Endothelial cell (in vitro differentiated cells): Measurements from ENCODE around the gene TAL2. TPM values are rescaled to one million over a fixed set of nuclear protein-coding genes. Genes with fewer than 3 reads are reported as not detected.

ENCODE experiments used
- DNase-seq: peaks from one replicate; pipeline ENCODE4 v3.0.0; 2021; ENCODE audit warnings: low spot score
- H3K27ac Mint-ChIP-seq: one replicate; pipeline ENCODE4 v1.8.0; 2021; ENCODE audit warnings: mixed read lengths, inconsistent platforms; ENCODE audit not compliant: unreplicated experiment
- H3K27me3 Mint-ChIP-seq: one replicate; pipeline ENCODE4 v1.8.0; 2021; ENCODE audit warnings: mild to moderate bottlenecking, moderate library complexity, mixed read lengths, inconsistent platforms; ENCODE audit not compliant: unreplicated experiment
- H3K36me3 Mint-ChIP-seq: one replicate; pipeline ENCODE4 v1.8.0; 2021; ENCODE audit warnings: mild to moderate bottlenecking, low read depth, mixed read lengths, inconsistent platforms; ENCODE audit not compliant: unreplicated experiment
- H3K4me1 Mint-ChIP-seq: one replicate; pipeline ENCODE4 v1.8.0; 2021; ENCODE audit warnings: mild to moderate bottlenecking, mixed read lengths, inconsistent platforms; ENCODE audit not compliant: unreplicated experiment
- H3K4me3 Mint-ChIP-seq: one replicate; pipeline ENCODE4 v1.8.0; 2021; ENCODE audit warnings: mild to moderate bottlenecking, mixed read lengths, inconsistent platforms; ENCODE audit not compliant: unreplicated experiment
- H3K9me3 Mint-ChIP-seq: one replicate; pipeline ENCODE4 v1.8.0; 2021; ENCODE audit warnings: mixed read lengths, inconsistent platforms; ENCODE audit not compliant: unreplicated experiment
- CTCF ChIP-seq: fragments of 200-600 bp; sonication (generic); IDR thresholded peaks from one replicate; pipeline ENCODE4 v1.5.0; 2021; ENCODE audit warnings: antibody characterized with exemption; ENCODE audit not compliant: unreplicated experiment
- total RNA-seq: library from RNA; stranded (reverse); fragmentation: NEBNext Ultra II Directional; extraction: Animal tissue kit (Norgen Biotek cat#: 25700); gene quantifications from one replicate; pipeline ENCODE4 v1.2.1, GENCODE V29; 2021; ENCODE audit not compliant: unreplicated experiment

Gene TAL2
- total RNA-seq, 1 donor from 2014 or later, result 3.5 TPM

GRCh38 chr9:105636331-105636730 lies 25.9 kb upstream of the TAL2 start:
- no peak for DNase-seq
- Mint-ChIP-seq H3K27ac (no peak overlapping the region), H3K9me3 (no peaks in the 10 kb centered on the region), H3K36me3 (peaks cover 4% of the 10 kb centered on the region), H3K4me1 (peaks cover 5% of the 10 kb centered on the region), H3K27me3 (no peaks in the 10 kb centered on the region), H3K4me3 (no peak overlapping the region)
- no peak for TF ChIP-seq CTCF

GRCh38 chr9:105637787-105638395 lies 24.4 kb upstream of the TAL2 start:
- no peaks in the 10 kb centered on the region for H3K9me3 Mint-ChIP-seq
- no peaks in the 10 kb centered on the region for H3K27me3 Mint-ChIP-seq
- peaks cover 5% of the 10 kb centered on the region for H3K4me1 Mint-ChIP-seq
- peaks cover 8% of the 10 kb centered on the region for H3K36me3 Mint-ChIP-seq
- H3K4me3 Mint-ChIP-seq, result no peak overlapping the region
- no peak for DNase-seq
- no peak overlapping the region for H3K27ac Mint-ChIP-seq
- peak; percentile 81 for TF ChIP-seq CTCF

- no peak overlapping the region for H3K27ac Mint-ChIP-seq
- H3K4me3 Mint-ChIP-seq, result no peak overlapping the region
- no peaks in the 10 kb centered on the region for H3K9me3 Mint-ChIP-seq
- H3K4me1 Mint-ChIP-seq, result peaks cover 5% of the 10 kb centered on the region
- DNase-seq, result no peak
- H3K27me3 Mint-ChIP-seq, result no peaks in the 10 kb centered on the region
- peaks cover 8% of the 10 kb centered on the region for H3K36me3 Mint-ChIP-seq
- TF ChIP-seq CTCF, result no peak
Observed at GRCh38 chr9:105639936-105640335, 22.3 kb upstream of the TAL2 start.

GRCh38 chr9:105643795-105644194 lies 18.5 kb upstream of the TAL2 start:
- Mint-ChIP-seq H3K27ac (no peak overlapping the region), H3K27me3 (peaks cover 2% of the 10 kb centered on the region), H3K4me3 (no peak overlapping the region), H3K4me1 (peaks cover 14% of the 10 kb centered on the region), H3K9me3 (no peaks in the 10 kb centered on the region), H3K36me3 (peaks cover 8% of the 10 kb centered on the region)
- no peak for TF ChIP-seq CTCF
- DNase-seq, result no peak

GRCh38 chr9:105646879-105647594 lies 15.2 kb upstream of the TAL2 start:
- no peak for DNase-seq
- Mint-ChIP-seq H3K4me3 (no peak overlapping the region), H3K36me3 (peaks cover 3% of the 10 kb centered on the region), H3K27ac (no peak overlapping the region), H3K4me1 (peaks cover 19% of the 10 kb centered on the region), H3K9me3 (no peaks in the 10 kb centered on the region), H3K27me3 (peaks cover 2% of the 10 kb centered on the region)
- no peak for TF ChIP-seq CTCF
